ENCODE results near the gene PID1. TPM values are rescaled to one million over a fixed set of nuclear protein-coding genes. Genes with fewer than 3 reads are reported as not detected.
"Not testable (repeated sequence)": the region's sequence is repeated elsewhere in the genome, so short reads cannot be mapped to it uniquely, and the experiment has no call there.

Gene PID1
- total RNA-seq, 1 donor from 2014 or later, result 15.4 TPM

- DNase-seq, result no peak
Observed at GRCh38 chr2:229107601-229108000, 163.5 kb downstream of the PID1 start.

GRCh38 chr2:229104974-229105387 lies 166.1 kb downstream of the PID1 start:
- DNase-seq, result no peak

GRCh38 chr2:229104025-229104424 lies 167.1 kb downstream of the PID1 start:
- no peak for DNase-seq

GRCh38 chr2:229101314-229101713 lies 169.8 kb downstream of the PID1 start:
- DNase-seq, result no peak

GRCh38 chr2:229099231-229099630 lies 171.9 kb downstream of the PID1 start:
- DNase-seq, result no peak

- no peak for DNase-seq
Observed at GRCh38 chr2:229098801-229099200, 172.3 kb downstream of the PID1 start.

GRCh38 chr2:229096409-229097066 lies 174.5 kb downstream of the PID1 start:
- DNase-seq, result no peak

GRCh38 chr2:229095472-229095871 lies 175.6 kb downstream of the PID1 start:
- no peak for DNase-seq

GRCh38 chr2:229090225-229090624 lies 180.9 kb downstream of the PID1 start:
- DNase-seq, result no peak

- DNase-seq, result no peak
Observed at GRCh38 chr2:229089776-229090175, 181.3 kb downstream of the PID1 start.

GRCh38 chr2:229088966-229089700 lies 182.0 kb downstream of the PID1 start:
- no peak for DNase-seq

GRCh38 chr2:229088517-229088913 lies 182.6 kb downstream of the PID1 start:
- DNase-seq, result no peak

GRCh38 chr2:229087843-229088516 lies 183.1 kb downstream of the PID1 start:
- DNase-seq, result no peak

GRCh38 chr2:229087267-229087666 lies 183.8 kb downstream of the PID1 start:
- no peak for DNase-seq

GRCh38 chr2:229085439-229085838 lies 185.6 kb downstream of the PID1 start:
- DNase-seq, result no peak

- DNase-seq, result peak; percentile 39
Observed at GRCh38 chr2:229084447-229084846, 186.6 kb downstream of the PID1 start.

GRCh38 chr2:229083606-229084340 lies 187.3 kb downstream of the PID1 start:
- peak; percentile 35 for DNase-seq

GRCh38 chr2:229081411-229081810 lies 189.7 kb downstream of the PID1 start:
- DNase-seq, result no peak

- no peak for DNase-seq
Observed at GRCh38 chr2:229080172-229080571, 190.9 kb downstream of the PID1 start.

- DNase-seq, result not testable (repeated sequence)
Observed at GRCh38 chr2:229076886-229077285, 194.2 kb downstream of the PID1 start.

GRCh38 chr2:229073935-229074334 lies 197.2 kb downstream of the PID1 start:
- no peak for DNase-seq

GRCh38 chr2:229071292-229071976 lies 199.7 kb downstream of the PID1 start:
- DNase-seq, result peak; percentile 77
